Stimulated activated CD8-positive, alpha-beta memory T cell treated with anti-CD3 and anti-CD28 coated beads, Interleukin-12 subunit alpha, Interleukin-12 subunit beta, amount 100 ng/mL, for 24 hours (primary cell): ENCODE measurements around the gene SIRT2.
"Not testable (repeated sequence)": the region's sequence is repeated elsewhere in the genome, so short reads cannot be mapped to it uniquely, and the experiment has no call there.

Source experiments
- DNase-seq: peaks from one replicate; pipeline ENCODE4 v3.0.0-alpha.2; 2020; ENCODE audit errors: extremely low read depth

SIRT2 gene

GRCh38 chr19:38869160-38869835 is 30.1 kb downstream of the SIRT2 start:
- DNase-seq, result no peak

GRCh38 chr19:38868551-38868950 is 30.9 kb downstream of the SIRT2 start:
- no peak for DNase-seq

DNA sequence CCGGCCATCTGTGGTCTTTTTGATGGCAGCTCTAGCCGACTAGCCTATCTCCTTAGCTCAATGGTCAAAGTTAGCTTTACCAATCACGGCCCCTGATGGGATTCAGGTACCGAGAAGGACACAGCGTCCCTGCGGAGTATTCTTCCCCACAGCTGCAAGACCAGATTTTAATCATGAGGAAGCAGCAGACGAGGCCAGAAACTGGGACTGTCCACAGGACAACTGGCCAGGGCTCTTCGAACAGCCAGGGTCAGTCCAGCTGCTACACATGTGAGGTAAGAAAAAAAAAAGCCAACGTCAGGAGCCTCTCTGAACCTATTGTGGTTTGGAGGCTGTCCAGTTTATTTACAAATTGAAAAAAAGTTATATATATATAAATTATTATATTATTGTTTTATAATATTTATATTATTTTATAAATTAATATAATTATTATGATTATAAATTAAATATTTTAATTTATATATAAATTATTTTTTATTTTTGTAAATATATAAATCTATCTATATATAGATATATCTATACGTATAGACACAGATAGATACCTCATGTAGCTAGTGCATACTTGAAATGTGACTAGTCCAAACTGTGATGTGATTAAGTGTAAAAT is 32.1 kb downstream of the SIRT2 start:
- DNase-seq, result no peak

GRCh38 chr19:38862321-38863059 is 36.9 kb downstream of the SIRT2 start:
- no peak for DNase-seq

DNA sequence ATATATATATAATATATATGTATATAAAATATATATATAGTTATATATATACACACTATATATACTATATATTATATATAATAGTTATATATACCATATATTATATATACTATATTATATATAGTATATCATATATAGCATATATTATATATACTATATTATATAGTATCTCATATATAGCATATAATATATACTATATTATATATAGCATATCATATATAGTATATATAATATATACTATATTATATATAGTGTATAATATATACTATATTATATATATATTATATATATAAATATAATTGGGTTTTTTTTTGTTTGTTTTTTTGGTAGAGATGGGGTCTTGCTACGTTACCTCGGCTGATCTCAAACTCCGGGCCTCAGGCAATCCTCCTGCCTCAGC is 38.0 kb downstream of the SIRT2 start:
- no peak for DNase-seq

GRCh38 chr19:38859631-38860204 is 39.7 kb downstream of the SIRT2 start:
- not testable (repeated sequence) for DNase-seq

DNA sequence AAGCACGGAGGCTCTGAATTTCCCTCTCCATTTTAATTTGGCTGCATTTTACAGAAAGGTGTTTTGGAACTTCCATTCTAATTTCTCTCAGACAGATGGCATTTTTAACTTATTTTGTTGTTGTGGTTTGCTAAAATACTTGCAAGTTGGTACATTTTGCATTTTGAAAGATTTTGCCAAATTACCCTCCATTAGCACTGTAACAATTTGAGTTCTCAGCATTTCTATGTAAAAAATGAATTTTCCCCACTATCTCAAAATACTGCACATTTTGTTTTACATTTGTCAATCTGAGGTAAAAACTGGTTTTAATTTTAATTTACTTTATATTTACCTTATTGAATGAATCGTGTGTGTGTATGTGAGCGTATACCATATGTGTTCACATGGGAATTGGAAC is 42.6 kb downstream of the SIRT2 start:
- no peak for DNase-seq

GRCh38 chr19:38855751-38856150 is 43.7 kb downstream of the SIRT2 start:
- DNase-seq, result not testable (repeated sequence)

DNA sequence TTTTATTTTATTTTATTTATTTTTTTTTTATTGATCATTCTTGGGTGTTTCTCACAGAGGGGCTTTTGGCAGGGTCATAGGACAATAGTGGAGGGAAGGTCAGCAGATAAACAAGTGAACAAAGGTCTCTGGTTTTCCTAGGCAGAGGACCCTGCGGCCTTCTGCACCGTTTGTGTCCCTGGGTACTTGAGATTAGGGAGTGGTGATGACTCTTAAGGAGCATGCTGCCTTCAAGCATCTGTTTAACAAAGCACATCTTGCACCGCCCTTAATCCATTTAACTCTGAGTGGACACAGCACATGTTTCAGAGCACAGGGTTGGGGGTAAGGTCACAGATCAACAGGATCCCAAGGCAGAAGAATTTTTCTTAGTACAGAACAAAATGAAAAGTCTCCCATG is 44.5 kb downstream of the SIRT2 start:
- DNase-seq, result not testable (repeated sequence)

DNA sequence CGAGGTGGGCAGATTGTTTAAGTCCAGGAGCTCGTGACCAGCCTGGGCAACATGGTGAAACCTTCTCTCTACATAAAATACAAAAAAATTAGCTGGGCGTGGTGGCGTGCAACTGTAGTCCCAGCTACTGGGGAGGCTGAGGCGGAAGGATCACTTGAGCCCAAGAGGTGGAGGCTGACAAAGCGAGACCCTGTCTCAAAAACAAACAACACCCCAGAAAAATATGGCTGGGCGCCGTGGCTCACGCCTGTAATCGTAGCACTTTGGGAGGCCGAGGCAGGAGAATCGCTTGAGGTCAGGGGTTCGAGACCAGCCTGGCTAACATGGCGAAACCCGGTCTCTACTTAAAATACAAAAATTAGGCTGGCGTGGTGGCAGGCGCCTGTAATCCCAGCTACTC is 46.2 kb downstream of the SIRT2 start:
- DNase-seq, result no peak

DNA sequence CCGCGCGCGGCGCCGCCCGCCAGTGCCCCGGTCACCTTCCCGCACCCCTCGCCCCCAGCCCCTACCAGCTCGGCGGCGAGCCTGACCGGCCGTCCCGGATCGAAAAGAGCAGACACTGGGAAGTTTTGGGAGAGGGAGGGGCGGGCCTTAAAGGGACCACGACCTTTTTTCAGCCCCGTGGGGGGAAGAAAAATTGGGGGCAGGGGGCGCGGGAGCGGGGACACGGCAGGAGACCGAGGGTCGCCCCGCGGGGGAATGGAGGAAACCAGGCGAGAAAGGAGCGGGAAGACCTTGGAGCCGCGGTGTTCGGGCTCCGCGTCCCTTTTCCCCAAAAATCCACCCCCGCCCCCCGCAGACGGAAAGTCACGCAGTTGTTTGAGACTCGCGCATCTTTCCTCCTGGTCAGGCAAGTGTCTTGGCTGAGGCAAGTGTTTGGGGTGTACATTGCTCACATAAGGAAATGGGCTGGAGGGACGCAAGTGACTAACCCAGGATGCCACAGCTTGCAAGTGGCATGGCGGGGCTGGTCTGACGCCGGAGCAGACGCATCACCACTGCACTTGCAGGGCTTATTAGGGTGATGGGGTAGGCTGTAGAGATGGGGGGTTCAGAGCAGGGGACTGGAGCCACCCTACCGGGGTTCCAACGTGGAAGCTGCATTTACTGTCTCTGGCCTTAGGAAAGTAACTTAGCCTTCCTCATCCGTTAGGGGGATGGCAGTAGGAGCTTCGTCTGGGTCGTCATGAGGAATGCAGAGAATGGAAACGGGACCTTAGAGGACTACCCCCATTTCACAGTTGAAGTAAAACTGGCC is 47.0 kb downstream of the SIRT2 start:
- no peak for DNase-seq

DNA sequence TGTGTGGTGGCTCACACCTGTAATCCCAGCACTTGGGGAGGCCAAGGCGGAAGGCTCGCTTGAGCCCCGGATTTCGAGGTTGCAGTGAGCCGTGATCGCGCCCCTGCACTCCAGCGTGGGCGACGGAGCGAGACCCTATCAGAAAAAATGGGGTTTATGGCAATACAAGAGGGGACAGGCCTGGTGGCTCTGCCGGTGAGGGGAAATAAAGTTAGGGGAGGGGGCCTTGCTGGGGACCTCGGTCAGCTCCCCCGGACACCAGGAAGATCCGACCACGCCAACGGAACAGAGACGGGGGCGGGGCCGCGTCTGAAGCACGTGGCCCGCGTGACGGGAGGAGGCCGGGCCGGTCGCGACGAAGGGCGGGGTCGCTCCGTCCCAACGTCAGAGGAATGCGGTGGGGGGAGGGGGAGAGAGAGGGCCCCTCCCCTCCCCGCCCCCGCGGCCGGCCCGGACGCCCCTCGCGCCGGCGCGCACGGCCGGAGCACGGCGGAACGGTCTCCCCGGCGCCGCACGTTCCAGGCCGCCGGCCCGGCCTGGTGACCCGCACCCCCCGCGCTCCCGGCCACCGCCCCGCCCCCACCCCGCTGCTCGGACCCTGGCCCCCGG is 47.7 kb downstream of the SIRT2 start:
- peak; percentile 84 for DNase-seq

DNA sequence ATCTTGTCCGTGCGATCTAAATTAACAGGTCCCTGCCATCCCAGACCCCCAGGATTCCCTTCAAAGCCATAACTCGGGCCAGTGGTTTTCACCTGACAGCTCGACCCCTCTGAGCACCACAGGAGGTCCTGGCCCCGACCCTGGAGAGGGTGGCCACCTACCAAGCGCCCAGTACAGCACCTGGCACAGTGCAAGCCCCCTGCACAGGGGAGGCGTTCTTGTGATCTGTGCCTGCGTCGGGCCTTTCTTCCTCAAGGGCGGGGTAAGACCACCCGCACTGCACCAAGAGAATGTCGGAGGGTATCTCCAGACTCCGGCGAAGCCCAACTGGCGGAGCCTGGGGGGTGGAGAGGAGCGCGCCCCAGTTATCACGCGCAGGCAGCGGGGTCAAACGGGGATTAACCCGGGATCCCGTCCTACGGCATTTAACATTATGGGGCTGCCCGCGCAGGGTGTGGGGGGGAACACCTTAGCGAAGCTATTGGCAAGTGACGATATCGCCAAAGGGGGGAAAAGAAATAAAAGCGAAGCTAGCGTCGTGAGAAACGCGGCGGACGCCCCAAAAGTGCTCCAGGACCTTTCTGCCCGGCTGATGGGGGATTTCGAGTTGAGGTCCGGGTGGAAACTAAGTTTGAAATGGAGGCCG is 48.3 kb downstream of the SIRT2 start:
- DNase-seq, result no peak

- peak; percentile 95 for DNase-seq
Observed at GRCh38 chr19:38850436-38850975, 48.9 kb downstream of the SIRT2 start.

DNA sequence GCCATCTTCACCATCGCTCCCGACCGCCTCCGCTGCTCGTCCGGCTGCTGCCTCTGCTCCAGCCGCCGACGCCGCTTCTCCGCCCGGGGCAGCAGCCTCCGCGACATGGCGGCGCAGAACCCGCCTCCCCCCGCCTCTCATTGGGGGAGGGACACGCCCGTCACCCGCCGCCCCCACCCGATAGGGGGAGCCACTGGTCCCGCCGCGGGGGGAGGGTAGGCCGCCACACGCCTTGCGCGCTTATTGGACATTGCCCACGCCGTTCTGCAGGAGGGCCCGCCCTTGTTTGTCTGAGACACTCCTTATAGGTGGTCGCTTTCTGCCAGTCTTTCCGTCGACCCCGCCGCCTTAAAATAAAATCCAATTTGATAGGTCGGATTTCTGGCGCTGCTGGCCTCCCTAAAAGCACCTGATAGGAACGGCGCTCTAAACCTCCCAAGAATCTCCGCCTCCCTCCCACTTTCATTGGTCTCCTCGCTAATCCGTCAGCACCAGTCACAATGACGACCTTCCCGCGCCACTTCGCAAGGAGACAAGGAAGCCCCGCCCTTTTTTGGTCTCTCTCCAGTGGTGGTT is 49.5 kb downstream of the SIRT2 start, which contains the start of gene HNRNPL:
Gene HNRNPL, minus strand, starts transcription at position 127 of the 576 bp plus-strand sequence. Its CDS starts 20 bp downstream, at position 107.
- peak; percentile 97 for DNase-seq

- DNase-seq, result peak; percentile 99
Observed at GRCh38 chr19:38849147-38849859, 50.1 kb downstream of the SIRT2 start.

GRCh38 chr19:38848299-38849146 is 50.9 kb downstream of the SIRT2 start:
- DNase-seq, result no peak

DNA sequence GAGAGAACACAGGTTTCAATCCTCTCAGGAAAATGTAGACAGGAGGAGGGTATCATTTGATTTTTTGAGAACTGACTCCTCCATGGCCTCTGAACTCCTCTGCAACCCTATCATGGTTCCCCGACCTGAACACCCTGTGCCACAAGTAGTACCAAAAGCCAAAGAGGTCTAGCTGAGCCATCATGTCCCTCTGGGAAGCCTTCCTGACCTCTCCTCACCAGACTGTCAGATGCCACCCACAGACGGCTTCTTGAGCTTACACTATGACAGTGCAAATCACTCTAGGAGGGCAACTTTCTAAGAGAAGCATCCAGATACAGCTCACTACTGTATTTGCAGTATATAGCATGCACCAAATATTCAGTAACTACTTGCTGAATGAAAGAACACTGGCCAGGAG is 53.3 kb downstream of the SIRT2 start:
- DNase-seq, result no peak
